Neural cell (in vitro differentiated cells): Measurements from ENCODE around the gene FBXO34. TPM values are rescaled to one million over a fixed set of nuclear protein-coding genes. Genes with fewer than 3 reads are reported as not detected.

Source experiments
- H2AFZ ChIP-seq: fragments of 200-600, 300-800 bp; sonication (generic), shearing (Covaris generic); 2 replicates; pipeline ENCODE4 v1.6.0; 2014; ENCODE audit warnings: low read depth, mild to moderate bottlenecking, antibody characterized with exemption, low read length, moderate library complexity
- H3F3A ChIP-seq: fragments of 200-600 bp; shearing (Covaris generic); 2 replicates; pipeline ENCODE4 v1.6.1; 2016; ENCODE audit warnings: mild to moderate bottlenecking, moderate library complexity, mixed read lengths, antibody characterized with exemption, low read length; ENCODE audit not compliant: insufficient read depth, poor library complexity, severe bottlenecking
- H3K27ac ChIP-seq: fragments of 200-600, 300-800 bp; sonication (generic), shearing (Covaris generic); 2 replicates; pipeline ENCODE4 v1.5.1; 2014; ENCODE audit warnings: mild to moderate bottlenecking, low read length, moderate library complexity
- H3K27me3 ChIP-seq: fragments of 300-800, 200-600 bp; sonication (generic), shearing (Covaris generic); 2 replicates; pipeline ENCODE4 v1.6.0; 2014; ENCODE audit warnings: mild to moderate bottlenecking, low read depth, low read length, moderate library complexity; ENCODE audit not compliant: insufficient read depth
- H3K36me3 ChIP-seq: fragments of 300-800, 200-600 bp; sonication (generic), shearing (Covaris generic); 2 replicates; pipeline ENCODE4 v1.5.1; 2014; ENCODE audit warnings: mild to moderate bottlenecking, antibody characterized with exemption, low read length, moderate library complexity; ENCODE audit not compliant: insufficient read depth
- H3K4me2 ChIP-seq: fragments of 300-800, 200-600 bp; sonication (generic), shearing (Covaris generic); 2 replicates; pipeline ENCODE4 v1.6.0; 2014; ENCODE audit warnings: mild to moderate bottlenecking, low read length
- H3K4me3 ChIP-seq: fragments of 300-800, 200-600 bp; sonication (generic), shearing (Covaris generic); 2 replicates; pipeline ENCODE4 v1.5.1; 2014; ENCODE audit warnings: mild to moderate bottlenecking, low read length, moderate library complexity
- H3K79me2 ChIP-seq: fragments of 200-600 bp; shearing (Covaris generic); replicated peaks from 2 replicates; pipeline ENCODE4 v1.6.0; 2014; ENCODE audit warnings: mild to moderate bottlenecking, low read length, moderate library complexity; ENCODE audit not compliant: insufficient read depth
- H3K9ac ChIP-seq: fragments of 300-800, 200-600 bp; sonication (generic), shearing (Covaris generic); 2 replicates; pipeline ENCODE4 v1.6.1; 2016; ENCODE audit warnings: mild to moderate bottlenecking, low read length, mixed read lengths
- H3K9me2 ChIP-seq: fragments of 200-600 bp; shearing (Covaris generic); 2 replicates; pipeline ENCODE4 v1.6.1; 2016; ENCODE audit warnings: mild to moderate bottlenecking, low read length, mixed read lengths; ENCODE audit not compliant: insufficient read depth
- H3K9me3 ChIP-seq: fragments of 200-600, 300-800 bp; sonication (generic), shearing (Covaris generic); 2 replicates; pipeline ENCODE4 v1.6.1; 2016; ENCODE audit warnings: mild to moderate bottlenecking, mixed run types, low read length, moderate library complexity, mixed read lengths
- H4K20me1 ChIP-seq: fragments of 200-600 bp; shearing (Covaris generic); 2 replicates; pipeline ENCODE4 v1.6.1; 2016; ENCODE audit warnings: mild to moderate bottlenecking, mixed run types; ENCODE audit not compliant: insufficient read depth
- EP300 ChIP-seq: fragments of 450-650 bp; conservative IDR thresholded peaks from 2 replicates; pipeline ENCODE4 v1.6.1; 2014; ENCODE audit warnings: antibody characterized with exemption, mild to moderate bottlenecking, moderate library complexity; ENCODE audit not compliant: poor library complexity, severe bottlenecking
- EZH2 ChIP-seq: fragments of 200-600, 300-800 bp; shearing (Covaris generic), sonication (generic); IDR thresholded peaks from 2 replicates; pipeline ENCODE4 v1.6.1; 2014; ENCODE audit warnings: antibody characterized with exemption, low read length, borderline replicate concordance, mild to moderate bottlenecking; ENCODE audit not compliant: insufficient read depth, poor library complexity, severe bottlenecking
- MXI1 ChIP-seq: fragments of 450-650 bp; conservative IDR thresholded peaks from 2 replicates; pipeline ENCODE4 v1.6.1; 2014; ENCODE audit warnings: antibody characterized with exemption, mild to moderate bottlenecking; ENCODE audit not compliant: poor library complexity, severe bottlenecking
- POLR2AphosphoS5 ChIP-seq: IDR thresholded peaks from 2 replicates; pipeline ENCODE4 v1.6.1; 2012
- RAD21 ChIP-seq: fragments of 450-650 bp; conservative IDR thresholded peaks from 2 replicates; pipeline ENCODE4 v1.6.1; 2014; ENCODE audit warnings: antibody characterized with exemption, mild to moderate bottlenecking, moderate library complexity
- REST ChIP-seq: IDR thresholded peaks from 2 replicates; pipeline ENCODE4 v1.6.1; 2012; ENCODE audit warnings: borderline replicate concordance
- SMC3 ChIP-seq: fragments of 450-650 bp; conservative IDR thresholded peaks from 2 replicates; pipeline ENCODE4 v1.6.1; 2014; ENCODE audit warnings: antibody characterized with exemption, mild to moderate bottlenecking, moderate library complexity; ENCODE audit not compliant: poor library complexity
- TAF1 ChIP-seq: IDR thresholded peaks from 2 replicates; pipeline ENCODE4 v1.6.1; 2012; ENCODE audit warnings: low read depth
- polyA plus RNA-seq: library from polyadenylated mRNA; depleted of rRNA; stranded (reverse); fragments of >200 nt; gene quantifications from 2 replicates; pipeline ENCODE4 v1.2.3, GENCODE V29; 2014
- TF ChIP-seq, protein P1 (sequence below): fragments of 450-650 bp; IDR thresholded peaks from 2 replicates; pipeline ENCODE4 v1.5.1; 2014; ENCODE audit warnings: antibody characterized with exemption, mild to moderate bottlenecking, moderate library complexity; ENCODE audit not compliant: poor library complexity, severe bottlenecking

Gene FBXO34
- polyA plus RNA-seq, 1 donor from 2014 or later = 34.2 TPM

- Histone ChIP-seq H3K27me3 (no peaks in the 10 kb centered on the region), H3K4me2 (no peak overlapping the region), H3K9me3 (no peaks in the 10 kb centered on the region), H3K27ac (no peak overlapping the region), H4K20me1 (no peaks in the 10 kb centered on the region), H3K79me2 (no peaks in the 10 kb centered on the region), H3K9me2 (no peaks in the 10 kb centered on the region), H2AFZ (no peak overlapping the region), H3F3A (no peaks in the 10 kb centered on the region), H3K36me3 (no peaks in the 10 kb centered on the region), H3K9ac (no peak overlapping the region), H3K4me3 (no peak overlapping the region)
- TF ChIP-seq POLR2AphosphoS5 (no peak), EZH2 (no peak), MXI1 (no peak), RAD21 (no peak)
- TF ChIP-seq, protein P1, sequence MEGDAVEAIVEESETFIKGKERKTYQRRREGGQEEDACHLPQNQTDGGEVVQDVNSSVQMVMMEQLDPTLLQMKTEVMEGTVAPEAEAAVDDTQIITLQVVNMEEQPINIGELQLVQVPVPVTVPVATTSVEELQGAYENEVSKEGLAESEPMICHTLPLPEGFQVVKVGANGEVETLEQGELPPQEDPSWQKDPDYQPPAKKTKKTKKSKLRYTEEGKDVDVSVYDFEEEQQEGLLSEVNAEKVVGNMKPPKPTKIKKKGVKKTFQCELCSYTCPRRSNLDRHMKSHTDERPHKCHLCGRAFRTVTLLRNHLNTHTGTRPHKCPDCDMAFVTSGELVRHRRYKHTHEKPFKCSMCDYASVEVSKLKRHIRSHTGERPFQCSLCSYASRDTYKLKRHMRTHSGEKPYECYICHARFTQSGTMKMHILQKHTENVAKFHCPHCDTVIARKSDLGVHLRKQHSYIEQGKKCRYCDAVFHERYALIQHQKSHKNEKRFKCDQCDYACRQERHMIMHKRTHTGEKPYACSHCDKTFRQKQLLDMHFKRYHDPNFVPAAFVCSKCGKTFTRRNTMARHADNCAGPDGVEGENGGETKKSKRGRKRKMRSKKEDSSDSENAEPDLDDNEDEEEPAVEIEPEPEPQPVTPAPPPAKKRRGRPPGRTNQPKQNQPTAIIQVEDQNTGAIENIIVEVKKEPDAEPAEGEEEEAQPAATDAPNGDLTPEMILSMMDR = no peak
These were observed 85.7 kb downstream of the FBXO34 start for GRCh38 chr14:55356913-55357312.

- TF ChIP-seq EZH2 = no peak
- no peak for TF ChIP-seq TAF1
- TF ChIP-seq SMC3 = no peak
- TF ChIP-seq EP300 = no peak
- no peak for TF ChIP-seq REST
- TF ChIP-seq MXI1 = no peak
- TF ChIP-seq POLR2AphosphoS5 = no peak
- TF ChIP-seq RAD21 = no peak
- TF ChIP-seq, protein P1 = no peak
- no peaks in the 10 kb centered on the region for H3F3A ChIP-seq
- H4K20me1 ChIP-seq = no peaks in the 10 kb centered on the region
- H3K9me2 ChIP-seq = no peaks in the 10 kb centered on the region
- no peaks in the 10 kb centered on the region for H3K79me2 ChIP-seq
- H3K27ac ChIP-seq = no peak overlapping the region
- no peak overlapping the region for H2AFZ ChIP-seq
- no peak overlapping the region for H3K4me2 ChIP-seq
- no peaks in the 10 kb centered on the region for H3K27me3 ChIP-seq
- no peak overlapping the region for H3K9ac ChIP-seq
- no peak overlapping the region for H3K4me3 ChIP-seq
- no peaks in the 10 kb centered on the region for H3K9me3 ChIP-seq
- no peaks in the 10 kb centered on the region for H3K36me3 ChIP-seq
These were observed 88.1 kb downstream of the FBXO34 start for GRCh38 chr14:55359307-55359706.
